Cardiac muscle cell (in vitro differentiated cells and primary cell): ENCODE results near the gene LAMA3. TPM values are rescaled to one million over a fixed set of nuclear protein-coding genes. Genes with fewer than 3 reads are reported as not detected.

Source experiments
- DNase-seq, 2 donors: peaks; one replicate each; pipeline versions ENCODE4 v3.0.0 to v3.0.0-alpha.2; 2010 to 2017; ENCODE audit warnings: low read depth in 1 of 2, low spot score in 1 of 2
- H3K27ac ChIP-seq: fragments of 200-600 bp; sonication (generic); 2 replicates; pipeline ENCODE4 v1.5.1; 2016
- H3K27me3 ChIP-seq: fragments of 200-600 bp; sonication (generic); 2 replicates; pipeline ENCODE4 v1.6.0; 2016; ENCODE audit warnings: control low read depth
- H3K36me3 ChIP-seq: fragments of 200-600 bp; sonication (generic); 2 replicates; pipeline ENCODE4 v1.5.1; 2016; ENCODE audit warnings: control low read depth
- H3K4me1 ChIP-seq: fragments of 200-600 bp; sonication (generic); 2 replicates; pipeline ENCODE4 v1.8.1; 2017; ENCODE audit warnings: low read depth, mild to moderate bottlenecking, mixed run types
- H3K4me3 ChIP-seq: fragments of 200-600 bp; sonication (generic); 2 replicates; pipeline ENCODE4 v1.5.1; 2016; ENCODE audit warnings: mild to moderate bottlenecking
- H3K9me3 ChIP-seq: fragments of 200-600 bp; sonication (generic); 2 replicates; pipeline ENCODE4 v1.5.1; 2017; ENCODE audit warnings: low read depth, mild to moderate bottlenecking, control low read depth
- polyA plus RNA-seq: library from polyadenylated mRNA; unstranded; fragments of >200 nt; fragmentation: Nextera tagmentation; extraction: Ambion mirVana; gene quantifications from 2 replicates; pipeline ENCODE4 v1.2.1, GENCODE V29; 2016
- total RNA-seq: library from RNA; depleted of rRNA; stranded (reverse); fragments of >200 nt; gene quantifications from 2 replicates; pipeline ENCODE4 v1.2.3, GENCODE V29; 2016
- TF ChIP-seq, protein P1 (sequence below): IDR thresholded peaks from 2 replicates; pipeline ENCODE4 v1.5.1; 2012; ENCODE audit warnings: low read depth, mild to moderate bottlenecking, low read length

The LAMA3 gene
- total and polyA plus RNA-seq, 2 experiments from 2014 or later = 0.18 TPM; not detected in 1

DNA sequence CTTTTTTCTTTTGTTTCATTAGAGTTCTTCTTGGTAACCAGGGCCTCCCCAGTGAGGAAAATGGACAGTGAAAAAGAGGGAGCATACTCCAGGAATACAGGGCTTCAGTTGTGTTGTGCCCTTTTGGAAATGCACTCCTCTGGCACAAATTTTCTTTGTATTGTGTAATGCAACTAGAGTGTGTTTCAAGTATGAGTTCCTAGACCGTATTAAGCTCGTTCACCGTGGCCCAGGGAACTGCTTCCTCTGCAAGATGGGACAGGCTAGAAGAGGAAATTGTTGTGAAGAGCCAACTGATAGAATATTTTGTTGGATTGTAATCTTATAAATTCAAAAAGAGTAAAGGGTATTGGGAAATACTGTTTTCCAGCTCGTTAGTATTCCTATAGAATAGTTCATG lies 188.1 kb downstream of the LAMA3 start:
- Histone ChIP-seq H3K36me3 (no peaks in the 10 kb centered on the region), H3K27me3 (no peaks in the 10 kb centered on the region), H3K27ac (no peak overlapping the region), H3K9me3 (no peaks in the 10 kb centered on the region), H3K4me3 (no peak overlapping the region), H3K4me1 (no peaks in the 10 kb centered on the region)
- no peak for DNase-seq
- TF ChIP-seq, protein P1, sequence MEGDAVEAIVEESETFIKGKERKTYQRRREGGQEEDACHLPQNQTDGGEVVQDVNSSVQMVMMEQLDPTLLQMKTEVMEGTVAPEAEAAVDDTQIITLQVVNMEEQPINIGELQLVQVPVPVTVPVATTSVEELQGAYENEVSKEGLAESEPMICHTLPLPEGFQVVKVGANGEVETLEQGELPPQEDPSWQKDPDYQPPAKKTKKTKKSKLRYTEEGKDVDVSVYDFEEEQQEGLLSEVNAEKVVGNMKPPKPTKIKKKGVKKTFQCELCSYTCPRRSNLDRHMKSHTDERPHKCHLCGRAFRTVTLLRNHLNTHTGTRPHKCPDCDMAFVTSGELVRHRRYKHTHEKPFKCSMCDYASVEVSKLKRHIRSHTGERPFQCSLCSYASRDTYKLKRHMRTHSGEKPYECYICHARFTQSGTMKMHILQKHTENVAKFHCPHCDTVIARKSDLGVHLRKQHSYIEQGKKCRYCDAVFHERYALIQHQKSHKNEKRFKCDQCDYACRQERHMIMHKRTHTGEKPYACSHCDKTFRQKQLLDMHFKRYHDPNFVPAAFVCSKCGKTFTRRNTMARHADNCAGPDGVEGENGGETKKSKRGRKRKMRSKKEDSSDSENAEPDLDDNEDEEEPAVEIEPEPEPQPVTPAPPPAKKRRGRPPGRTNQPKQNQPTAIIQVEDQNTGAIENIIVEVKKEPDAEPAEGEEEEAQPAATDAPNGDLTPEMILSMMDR = no peak

GRCh38 chr18:23878336-23878900 lies 189.2 kb downstream of the LAMA3 start:
- H3K36me3 ChIP-seq = no peaks in the 10 kb centered on the region
- H3K27me3 ChIP-seq = no peaks in the 10 kb centered on the region
- no peaks in the 10 kb centered on the region for H3K9me3 ChIP-seq
- H3K27ac ChIP-seq = no peak overlapping the region
- DNase-seq = no peak
- no peaks in the 10 kb centered on the region for H3K4me1 ChIP-seq
- TF ChIP-seq, protein P1 = no peak
- no peak overlapping the region for H3K4me3 ChIP-seq

GRCh38 chr18:23879126-23879525 lies 189.9 kb downstream of the LAMA3 start:
- Histone ChIP-seq H3K36me3 (no peaks in the 10 kb centered on the region), H3K9me3 (no peaks in the 10 kb centered on the region), H3K27ac (no peak overlapping the region), H3K4me3 (no peak overlapping the region), H3K4me1 (no peaks in the 10 kb centered on the region), H3K27me3 (no peaks in the 10 kb centered on the region)
- no peak for DNase-seq
- TF ChIP-seq, protein P1 = no peak

DNA sequence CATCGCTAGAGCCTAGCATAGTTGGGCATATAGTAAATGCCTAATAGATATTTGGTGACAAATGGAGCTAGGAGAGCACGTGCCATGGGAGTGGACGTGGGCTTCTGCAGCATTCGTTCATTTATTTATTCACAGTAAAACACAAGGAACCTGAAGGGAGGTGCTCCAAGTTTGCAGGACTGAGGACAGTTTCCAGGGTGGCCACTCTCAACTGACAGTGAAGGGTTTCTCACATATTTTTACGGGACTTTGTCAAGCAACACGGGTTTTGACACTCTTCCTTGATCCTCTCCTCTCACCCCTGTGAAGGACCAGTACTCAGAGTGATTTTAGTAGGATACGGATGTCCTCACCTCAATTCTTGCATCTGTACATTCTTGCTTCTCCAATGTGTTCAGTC lies 190.3 kb downstream of the LAMA3 start:
- no peaks in the 10 kb centered on the region for H3K4me1 ChIP-seq
- no peak for DNase-seq
- H3K27me3 ChIP-seq = no peaks in the 10 kb centered on the region
- H3K9me3 ChIP-seq = no peaks in the 10 kb centered on the region
- H3K36me3 ChIP-seq = no peaks in the 10 kb centered on the region
- TF ChIP-seq, protein P1 = no peak
- no peak overlapping the region for H3K27ac ChIP-seq
- no peak overlapping the region for H3K4me3 ChIP-seq

DNA sequence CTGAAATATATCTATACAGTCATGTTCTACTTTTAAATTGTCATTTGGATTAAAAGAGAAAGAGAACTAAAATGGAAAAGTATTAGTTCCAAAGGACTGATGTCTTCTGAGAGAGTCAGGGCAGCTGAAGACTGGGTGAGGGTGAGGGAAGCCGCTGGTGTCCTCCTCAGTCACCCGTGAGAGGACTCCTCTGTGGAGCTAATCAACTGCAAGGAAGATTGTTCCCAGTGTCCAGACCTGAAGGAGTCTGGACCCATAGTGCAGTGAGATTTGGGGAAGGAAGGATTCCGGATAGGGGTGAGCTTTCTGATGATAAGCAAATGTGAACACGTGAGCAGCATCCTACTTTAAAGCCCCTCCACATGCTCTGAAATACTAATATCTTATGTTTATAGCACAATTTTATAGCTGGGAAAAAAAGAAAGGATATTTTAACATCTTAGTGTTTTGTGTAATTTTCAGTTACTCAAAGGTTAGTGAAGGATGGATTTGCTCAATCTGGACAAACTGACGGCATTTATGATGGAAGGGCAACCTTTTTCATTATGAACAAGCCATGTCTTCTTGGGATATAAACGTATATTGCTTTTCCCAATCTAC lies 190.8 kb downstream of the LAMA3 start:
- no peaks in the 10 kb centered on the region for H3K36me3 ChIP-seq
- H3K4me3 ChIP-seq = no peak overlapping the region
- no peak overlapping the region for H3K27ac ChIP-seq
- no peaks in the 10 kb centered on the region for H3K9me3 ChIP-seq
- DNase-seq = no peak
- TF ChIP-seq, protein P1 = no peak
- H3K4me1 ChIP-seq = no peaks in the 10 kb centered on the region
- H3K27me3 ChIP-seq = no peaks in the 10 kb centered on the region
